ENCODE results near the gene DLG2. TPM values are rescaled to one million over a fixed set of nuclear protein-coding genes. Genes with fewer than 3 reads are reported as not detected.
"Not testable (repeated sequence)": the region's sequence is repeated elsewhere in the genome, so short reads cannot be mapped to it uniquely, and the experiment has no call there.

The DLG2 gene
- total RNA-seq, 1 donor from 2014 or later: 13.7 TPM

- no peak for DNase-seq
Measured at GRCh38 chr11:85196968-85197367, 430.2 kb downstream of the DLG2 start.

GRCh38 chr11:85195934-85196333 lies 431.2 kb downstream of the DLG2 start:
- DNase-seq: no peak

- no peak for DNase-seq
Measured at GRCh38 chr11:85187992-85188391, 439.2 kb downstream of the DLG2 start.

GRCh38 chr11:85184721-85185120 lies 442.4 kb downstream of the DLG2 start:
- no peak for DNase-seq

- DNase-seq: no peak
Measured at GRCh38 chr11:85182441-85183387, 444.4 kb downstream of the DLG2 start.

GRCh38 chr11:85180528-85180927 lies 446.6 kb downstream of the DLG2 start:
- no peak for DNase-seq

- DNase-seq: no peak
Measured at GRCh38 chr11:85171648-85172257, 455.4 kb downstream of the DLG2 start.

GRCh38 chr11:85170184-85170583 lies 457.0 kb downstream of the DLG2 start:
- no peak for DNase-seq

- no peak for DNase-seq
Measured at GRCh38 chr11:85167471-85167870, 459.7 kb downstream of the DLG2 start.

GRCh38 chr11:85167038-85167437 lies 460.1 kb downstream of the DLG2 start:
- DNase-seq: no peak

GRCh38 chr11:85165819-85166218 lies 461.3 kb downstream of the DLG2 start:
- no peak for DNase-seq

- no peak for DNase-seq
Measured at GRCh38 chr11:85164743-85165142, 462.4 kb downstream of the DLG2 start.

- no peak for DNase-seq
Measured at GRCh38 chr11:85154294-85154693, 472.9 kb downstream of the DLG2 start.

- DNase-seq: no peak
Measured at GRCh38 chr11:85137597-85137996, 489.5 kb downstream of the DLG2 start.

- no peak for DNase-seq
Measured at GRCh38 chr11:85133636-85134035, 493.5 kb downstream of the DLG2 start.

- DNase-seq: no peak
Measured at GRCh38 chr11:85132851-85133585, 494.1 kb downstream of the DLG2 start.

- DNase-seq: no peak
Measured at GRCh38 chr11:85127349-85127748, 499.8 kb downstream of the DLG2 start.

GRCh38 chr11:85123752-85124231 lies 503.4 kb downstream of the DLG2 start:
- DNase-seq: no peak

GRCh38 chr11:85118151-85118550 lies 509.0 kb downstream of the DLG2 start:
- DNase-seq: no peak

GRCh38 chr11:85115798-85116197 lies 511.3 kb downstream of the DLG2 start:
- DNase-seq: no peak

GRCh38 chr11:85114786-85115185 lies 512.4 kb downstream of the DLG2 start:
- DNase-seq: no peak

GRCh38 chr11:85110246-85110645 lies 516.9 kb downstream of the DLG2 start:
- not testable (repeated sequence) for DNase-seq

- DNase-seq: no peak
Measured at GRCh38 chr11:85109141-85109540, 518.0 kb downstream of the DLG2 start.
